ACC112 (cell line): ENCODE measurements around the gene HOXA6.
A peak's percentile ranks its signal among the peaks of the same experiment; 100 is the strongest.

ENCODE experiments used
- H2AFZ ChIP-seq: fragments of 200-600 bp; sonication (generic); one replicate; pipeline ENCODE4 v1.6.0; 2017; ENCODE audit warnings: antibody characterized with exemption, low read length; ENCODE audit not compliant: unreplicated experiment
- H3K27ac ChIP-seq: fragments of 200-600 bp; sonication (generic); 2 replicates; pipeline ENCODE4 v1.5.1; 2014; ENCODE audit warnings: low read depth, mild to moderate bottlenecking, antibody characterized with exemption, low read length, moderate library complexity
- H3K27me3 ChIP-seq: fragments of 200-600 bp; sonication (generic); 2 replicates; pipeline ENCODE4 v1.6.1; 2014; ENCODE audit warnings: mild to moderate bottlenecking, antibody characterized with exemption, low read length, moderate library complexity, mixed read lengths; ENCODE audit not compliant: insufficient read depth
- H3K36me3 ChIP-seq: fragments of 200-600 bp; sonication (generic); 2 replicates; pipeline ENCODE4 v1.6.1; 2016; ENCODE audit warnings: mild to moderate bottlenecking, antibody characterized with exemption, low read length, moderate library complexity, mixed read lengths; ENCODE audit not compliant: insufficient read depth
- H3K4me1 ChIP-seq: fragments of 200-600 bp; sonication (generic); one replicate; pipeline ENCODE4 v1.6.1; 2016; ENCODE audit warnings: low read length, mixed read lengths; ENCODE audit not compliant: insufficient read depth, unreplicated experiment, control insufficient read depth
- H3K4me3 ChIP-seq: fragments of 200-600 bp; sonication (generic); 2 replicates; pipeline ENCODE4 v1.5.1; 2014; ENCODE audit warnings: mild to moderate bottlenecking, low read depth, low read length
- H3K79me2 ChIP-seq: fragments of 200-600 bp; sonication (generic); one replicate; pipeline ENCODE4 v1.6.0; 2016; ENCODE audit warnings: low read length; ENCODE audit not compliant: control insufficient read depth, unreplicated experiment, insufficient read depth

Gene HOXA6

DNA sequence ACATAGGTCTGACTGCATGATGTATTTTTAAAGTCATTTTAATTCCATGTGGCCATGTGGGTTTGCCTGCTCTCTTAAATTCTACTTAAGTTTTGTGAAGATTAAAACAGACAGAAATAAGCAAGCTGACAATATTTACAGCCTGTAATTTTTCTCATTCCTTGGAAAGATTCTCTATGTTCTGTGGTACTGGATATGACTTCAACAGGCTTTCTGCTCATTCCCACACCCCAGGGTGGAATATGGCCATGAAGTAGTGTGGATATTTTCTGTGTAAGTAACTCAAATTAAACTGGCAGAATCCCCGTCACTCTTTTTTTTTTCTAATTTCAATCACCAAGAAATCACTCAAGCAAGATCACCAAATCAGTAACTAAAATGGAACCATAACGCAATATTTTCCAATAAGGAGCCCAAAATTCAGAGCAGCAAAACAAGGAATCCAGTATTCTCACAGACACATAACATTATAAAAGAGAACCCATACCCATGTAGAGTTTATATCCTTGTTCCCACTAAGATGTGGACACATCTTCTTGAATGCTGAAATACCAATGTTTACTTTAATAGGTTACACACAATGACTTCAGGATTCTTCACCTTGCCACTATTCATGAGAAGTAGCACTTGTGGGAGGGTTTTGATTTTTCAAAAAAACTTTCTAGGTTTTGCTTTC is 9.8 kb downstream of the HOXA6 start:
- Histone ChIP-seq H3K4me1 (peaks cover 8% of the 10 kb centered on the region), H3K27ac (no peak overlapping the region), H3K79me2 (no peaks in the 10 kb centered on the region), H2AFZ (no peak overlapping the region), H3K36me3 (no peaks in the 10 kb centered on the region), H3K27me3 (peaks cover 99% of the 10 kb centered on the region), H3K4me3 (no peak overlapping the region)

DNA sequence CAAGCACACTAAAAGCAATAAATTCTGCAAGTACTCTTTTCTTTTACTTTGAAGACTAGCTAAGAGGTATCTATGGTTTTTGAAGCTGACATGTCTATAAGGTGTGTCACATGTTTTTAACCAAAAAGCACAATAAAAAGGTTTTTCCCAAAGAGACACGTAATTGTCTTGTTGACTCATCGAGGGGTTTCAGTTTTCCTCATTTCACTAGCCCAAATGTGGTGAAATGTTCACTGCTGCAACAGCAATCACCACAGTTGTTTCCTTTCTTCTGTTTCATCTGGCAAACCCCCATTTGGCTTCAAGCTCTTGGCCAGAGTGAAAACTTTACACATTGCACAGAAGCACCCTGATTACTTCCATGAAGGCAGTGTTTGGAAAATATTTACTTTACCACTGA is 13.2 kb downstream of the HOXA6 start:
- H3K4me1 ChIP-seq, result peaks cover 8% of the 10 kb centered on the region
- H3K79me2 ChIP-seq, result no peaks in the 10 kb centered on the region
- peaks cover 98% of the 10 kb centered on the region for H3K27me3 ChIP-seq
- H3K4me3 ChIP-seq, result no peak overlapping the region
- no peaks in the 10 kb centered on the region for H3K36me3 ChIP-seq
- H2AFZ ChIP-seq, result no peak overlapping the region
- H3K27ac ChIP-seq, result no peak overlapping the region

DNA sequence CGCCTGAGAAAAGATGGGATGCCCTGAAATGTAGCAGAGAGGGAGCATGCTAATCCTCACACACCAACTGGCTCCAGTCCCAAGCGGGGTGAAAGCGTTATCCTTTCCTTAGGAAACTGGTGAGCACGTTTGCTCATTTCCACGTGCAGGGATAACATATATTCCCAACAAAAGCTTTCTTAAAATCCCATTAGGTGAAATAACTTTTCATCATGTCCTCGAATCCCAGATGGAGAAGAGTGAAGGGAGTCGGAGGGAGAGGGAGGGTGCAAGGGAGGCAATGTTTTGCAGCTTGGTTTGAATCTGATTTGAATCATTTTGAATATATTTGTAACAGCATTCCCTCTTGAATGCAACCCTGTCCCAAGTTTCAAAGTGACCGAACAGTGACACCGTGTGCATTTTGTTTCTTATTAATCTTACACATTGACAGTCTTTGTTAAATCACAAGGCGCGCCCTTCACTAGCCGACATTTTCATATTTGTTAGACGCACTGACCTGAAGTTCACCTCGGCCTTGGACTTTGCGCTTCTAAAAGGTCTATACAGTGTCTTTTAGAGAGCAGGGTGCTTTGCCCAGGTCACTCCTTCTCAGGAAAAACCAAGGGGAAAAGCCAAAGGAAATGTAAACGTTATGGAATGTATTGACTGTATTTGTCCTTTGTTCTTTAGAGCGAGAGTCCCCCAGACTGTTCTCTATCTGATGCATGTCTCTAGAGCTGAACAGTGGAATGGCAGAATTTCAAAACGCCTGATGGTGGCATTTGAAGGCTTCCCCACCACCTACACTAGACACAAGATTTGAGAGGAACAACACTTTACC is 14.0 kb downstream of the HOXA6 start:
- H3K4me1 ChIP-seq, result peaks cover 8% of the 10 kb centered on the region
- H3K27me3 ChIP-seq, result peaks cover 98% of the 10 kb centered on the region

DNA sequence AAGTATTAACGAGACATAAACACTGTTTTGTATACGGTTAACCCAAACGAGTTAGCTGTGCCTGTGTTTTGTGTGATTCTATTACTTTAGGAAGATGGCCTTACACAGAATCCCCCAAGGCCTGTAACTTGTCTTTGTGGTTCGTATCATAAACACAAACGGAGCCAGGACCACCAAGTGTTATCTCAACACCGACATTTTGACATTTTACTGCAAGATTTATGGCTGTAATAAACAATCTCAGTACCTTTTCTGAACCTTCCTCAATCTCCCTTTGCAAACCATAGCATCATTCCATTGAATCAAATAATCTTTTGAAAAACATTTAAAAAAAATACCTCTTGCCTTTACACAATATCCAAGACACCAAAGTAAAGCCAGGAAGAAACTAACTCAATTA is 14.6 kb downstream of the HOXA6 start:
- H3K79me2 ChIP-seq, result no peaks in the 10 kb centered on the region
- H3K4me1 ChIP-seq, result peaks cover 8% of the 10 kb centered on the region
- H2AFZ ChIP-seq, result no peak overlapping the region
- no peak overlapping the region for H3K27ac ChIP-seq
- H3K27me3 ChIP-seq, result peaks cover 98% of the 10 kb centered on the region
- no peak overlapping the region for H3K4me3 ChIP-seq
- no peaks in the 10 kb centered on the region for H3K36me3 ChIP-seq

More for the DNA sequence above, 14.0 kb downstream of the HOXA6 start:
- Histone ChIP-seq H3K79me2 (no peaks in the 10 kb centered on the region), H3K27ac (no peak overlapping the region), H3K4me3 (no peak overlapping the region), H2AFZ (no peak overlapping the region), H3K36me3 (no peaks in the 10 kb centered on the region)

DNA sequence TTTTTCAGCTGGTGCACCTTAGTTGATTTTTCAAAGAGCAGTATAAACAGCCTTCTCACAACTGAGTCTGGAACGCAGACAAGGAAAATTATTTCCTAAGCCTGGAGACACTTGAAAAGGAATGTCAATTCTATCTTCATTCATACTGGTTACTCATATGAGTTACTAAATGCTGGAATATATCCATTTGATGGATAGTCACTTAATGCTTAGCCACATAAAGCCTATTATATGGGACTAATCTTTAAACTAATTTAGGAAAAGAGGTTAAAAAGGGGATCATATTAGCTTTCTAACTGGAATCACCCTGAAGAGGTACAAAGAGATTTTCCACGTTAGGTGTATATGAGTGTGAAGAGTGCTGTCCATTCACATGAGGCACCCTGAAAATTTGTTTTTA is 15.4 kb downstream of the HOXA6 start:
- no peaks in the 10 kb centered on the region for H3K79me2 ChIP-seq
- H2AFZ ChIP-seq, result no peak overlapping the region
- H3K27ac ChIP-seq, result no peak overlapping the region
- H3K36me3 ChIP-seq, result no peaks in the 10 kb centered on the region
- peaks cover 8% of the 10 kb centered on the region for H3K4me1 ChIP-seq
- H3K4me3 ChIP-seq, result no peak overlapping the region
- peaks cover 98% of the 10 kb centered on the region for H3K27me3 ChIP-seq

DNA sequence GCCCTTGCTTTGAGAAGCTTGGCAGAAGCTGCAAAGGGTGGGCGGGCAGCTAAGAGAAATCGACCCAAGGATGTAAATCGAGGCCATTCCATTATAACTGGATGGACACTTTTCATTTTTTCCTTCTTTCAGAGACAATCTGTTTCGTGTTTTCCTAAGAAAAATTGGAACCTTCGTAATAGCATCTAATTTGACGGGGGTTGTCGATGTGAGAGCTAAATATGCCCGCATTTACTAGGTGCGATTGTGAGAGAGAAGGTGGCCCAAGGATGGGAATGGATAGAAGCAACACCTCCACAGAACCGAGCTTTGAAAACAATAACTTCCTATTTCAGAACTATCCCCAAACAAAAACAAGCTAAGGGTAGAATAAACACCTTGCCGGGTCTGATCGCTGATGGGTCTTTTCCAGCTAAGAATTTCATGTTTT is 16.2 kb downstream of the HOXA6 start:
- Histone ChIP-seq H3K79me2 (no peaks in the 10 kb centered on the region), H3K4me3 (peak overlapping the region; percentile 68), H3K4me1 (peaks cover 8% of the 10 kb centered on the region), H3K27me3 (peaks cover 98% of the 10 kb centered on the region), H2AFZ (no peak overlapping the region), H3K36me3 (no peaks in the 10 kb centered on the region), H3K27ac (no peak overlapping the region)

DNA sequence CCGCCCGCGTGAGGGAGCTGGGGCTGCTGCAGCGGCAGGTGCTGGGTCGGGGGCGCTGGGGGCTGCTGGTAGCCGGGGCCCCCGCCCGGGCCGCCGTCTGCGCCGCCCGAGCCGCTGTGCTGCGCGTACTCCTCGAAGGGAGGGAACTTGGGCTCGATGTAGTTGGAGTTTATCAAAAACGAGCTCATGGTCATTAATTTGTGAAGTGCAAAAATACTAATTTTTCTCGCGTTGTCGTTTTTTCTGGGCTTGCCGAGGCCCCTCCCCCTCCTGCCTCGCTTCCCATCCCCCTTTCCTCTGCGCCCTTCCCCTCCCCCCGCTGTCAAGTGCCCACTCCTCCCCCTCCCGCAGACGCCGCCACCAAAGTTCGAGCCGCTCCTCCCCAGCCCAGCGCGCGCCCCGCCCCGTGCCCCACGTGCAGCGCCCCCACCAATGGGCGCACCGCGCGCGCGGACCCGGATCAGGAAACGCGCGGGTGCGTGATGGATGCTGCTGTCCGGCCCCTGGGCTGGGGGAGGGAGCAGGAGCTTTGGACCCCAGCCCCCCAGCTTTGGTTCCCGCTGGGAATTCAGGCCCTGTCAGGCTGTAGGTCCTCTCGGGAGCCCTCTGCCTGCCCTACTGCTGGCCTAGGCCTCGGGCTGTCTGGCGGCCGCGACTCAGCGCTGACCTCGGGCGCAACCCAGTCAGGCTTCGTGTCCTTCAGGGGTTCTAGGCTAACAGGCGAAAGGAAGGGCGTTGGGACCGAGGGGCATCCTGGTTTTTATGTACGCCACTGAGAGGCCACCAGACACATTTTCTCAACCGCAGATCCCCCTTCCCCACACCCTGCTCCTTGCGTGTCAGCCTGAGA is 16.8 kb downstream of the HOXA6 start, which contains the start of gene HOXA4:
Gene HOXA4 (minus strand): TSS at position 218 of the 850 bp plus-strand sequence. CDS start 24 bp downstream, at position 194.
- Histone ChIP-seq H3K79me2 (no peaks in the 10 kb centered on the region), H3K27me3 (peaks cover 98% of the 10 kb centered on the region), H3K4me3 (peak within 1 kb of the TSS; percentile 68), H3K36me3 (no peaks in the 10 kb centered on the region), H2AFZ (no peak within 1 kb of the TSS), H3K27ac (no peak within 1 kb of the TSS), H3K4me1 (peaks cover 2% of the 10 kb centered on the region)

DNA sequence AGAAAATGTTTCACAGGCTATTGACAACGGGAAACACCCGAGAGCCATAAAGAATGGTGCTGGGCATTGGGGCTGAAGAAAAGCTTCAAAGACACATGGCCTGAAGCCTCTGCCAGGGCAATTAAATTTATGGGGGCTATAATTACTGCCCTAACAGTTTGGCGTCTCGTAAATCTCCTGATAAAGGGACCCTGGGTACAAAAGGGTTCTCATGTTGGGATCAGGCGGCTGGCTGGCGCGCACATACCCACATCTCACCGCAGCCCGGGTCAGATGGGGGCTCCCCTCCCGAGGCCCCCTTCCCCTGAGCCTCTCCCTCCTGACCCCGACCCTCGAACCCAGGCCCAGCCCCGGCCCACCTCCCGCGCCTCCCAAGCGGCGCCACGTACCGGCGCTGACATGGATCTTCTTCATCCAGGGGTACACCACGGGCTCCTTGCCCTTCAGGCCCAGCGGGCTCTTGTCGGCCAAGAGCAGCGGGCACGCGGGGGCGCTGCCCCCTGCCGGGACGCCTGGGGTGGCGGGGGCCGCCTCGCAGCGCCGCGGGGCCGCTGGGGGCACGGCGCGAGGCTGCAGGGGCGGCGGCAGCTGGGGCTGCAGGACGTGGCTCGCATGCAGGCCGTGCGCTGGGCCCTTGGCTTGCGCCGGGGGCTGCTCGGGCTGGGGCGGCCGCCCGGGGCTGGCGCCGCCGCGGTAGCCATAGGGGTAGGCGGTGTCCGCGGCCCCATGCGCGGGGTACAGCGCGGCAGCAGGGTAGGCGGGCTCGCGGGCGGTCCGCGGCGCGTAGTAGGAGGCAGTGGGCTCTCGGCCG is 17.6 kb downstream of the HOXA6 start:
- no peak overlapping the region for H2AFZ ChIP-seq
- no peaks in the 10 kb centered on the region for H3K79me2 ChIP-seq
- H3K4me3 ChIP-seq, result peak overlapping the region; percentile 68; the same call in 1 of the 2 replicates
- no peaks in the 10 kb centered on the region for H3K36me3 ChIP-seq
- H3K4me1 ChIP-seq, result no peaks in the 10 kb centered on the region
- peaks cover 98% of the 10 kb centered on the region for H3K27me3 ChIP-seq
- no peak overlapping the region for H3K27ac ChIP-seq

DNA sequence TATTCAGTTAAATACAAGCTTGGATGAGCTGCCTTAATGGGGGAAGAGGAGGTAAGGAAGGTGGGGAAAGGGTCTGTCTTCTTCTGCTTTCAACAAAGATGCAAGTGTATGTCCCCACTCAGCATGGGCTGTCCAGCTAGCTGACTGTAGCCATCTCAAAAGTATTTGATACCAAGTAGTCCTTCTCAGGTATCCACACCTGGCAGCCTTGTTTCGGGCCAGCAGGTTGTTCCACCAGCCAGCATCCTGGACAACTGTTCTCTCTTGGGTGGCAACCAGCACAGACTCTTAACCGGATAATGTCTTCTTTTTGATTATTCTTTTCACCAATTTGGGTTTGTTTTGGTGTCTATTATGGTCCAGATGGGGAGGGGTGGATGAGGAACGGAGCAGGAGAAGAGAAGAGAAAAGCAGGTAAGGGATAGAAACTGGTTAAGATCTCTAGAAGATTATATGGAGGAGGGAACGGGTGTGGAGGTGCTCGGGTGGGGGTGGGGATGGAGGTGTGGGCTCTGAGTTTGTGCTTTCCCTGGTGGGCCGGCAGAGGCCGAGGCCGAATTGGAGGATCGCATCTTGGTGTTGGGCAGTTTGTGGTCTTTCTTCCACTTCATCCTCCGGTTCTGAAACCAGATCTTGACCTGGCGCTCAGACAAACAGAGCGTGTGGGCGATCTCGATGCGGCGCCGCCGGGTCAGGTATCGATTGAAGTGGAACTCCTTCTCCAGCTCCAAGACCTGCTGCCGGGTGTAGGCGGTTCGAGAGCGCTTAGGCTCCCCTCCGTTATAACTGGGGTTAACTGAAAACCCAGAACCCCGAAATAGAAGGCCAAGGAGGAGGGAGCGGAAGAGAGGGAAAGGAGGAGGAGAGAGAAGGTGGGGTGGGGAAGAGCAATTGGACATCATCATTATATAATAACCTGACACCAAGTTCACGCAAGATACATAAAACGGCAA is 18.5 kb downstream of the HOXA6 start:
- no peaks in the 10 kb centered on the region for H3K79me2 ChIP-seq
- H2AFZ ChIP-seq, result no peak overlapping the region
- no peak overlapping the region for H3K4me3 ChIP-seq
- H3K27ac ChIP-seq, result no peak overlapping the region
- H3K27me3 ChIP-seq, result peaks cover 98% of the 10 kb centered on the region
- no peaks in the 10 kb centered on the region for H3K36me3 ChIP-seq
- no peaks in the 10 kb centered on the region for H3K4me1 ChIP-seq
